Right lung (tissue), 10 donors: ENCODE results near the gene FRMPD4. TPM values are rescaled to one million over a fixed set of nuclear protein-coding genes. Genes with fewer than 3 reads are reported as not detected.
A peak's percentile ranks its signal among the peaks of the same experiment; 100 is the strongest.
"Not testable (repeated sequence)": the region's sequence is repeated elsewhere in the genome, so short reads cannot be mapped to it uniquely, and the experiment has no call there.

Experiments used
- DNase-seq, 2 donors: peaks; one replicate each; pipeline ENCODE4 v3.0.0-alpha.2; 2013
- long read RNA-seq, 8 donors: transcript quantifications; one replicate each; lab custom pipeline, GENCODE V29; 2026
- polyA plus RNA-seq, 5 donors: library from polyadenylated mRNA; unstranded; fragments of 120-200 nt; gene quantifications; one replicate each; pipeline versions ENCODE4 v1.2.1 to v1.2.3, GENCODE V29; 2013; ENCODE audit warnings: inconsistent platforms in 1 of 5, low replicate concordance in 1 of 5; ENCODE audit not compliant: insufficient read length in 5 of 5, insufficient read depth in 1 of 5

FRMPD4 gene
- 1 to 10 TPM in 1 of 5 donors, under 1 TPM in 4; 0.40 to 1.2 (median 0.76) TPM for polyA plus RNA-seq
- long read RNA-seq, donor 1: 0 reads
- long read RNA-seq, donor 2: 0 reads
- long read RNA-seq, donor 3: 0 reads
- long read RNA-seq, donor 4: 0 reads
- long read RNA-seq, donor 5: 0 reads
- long read RNA-seq, donor 6: 0 reads
- long read RNA-seq, donor 7: 0 reads
- long read RNA-seq, donor 8: 0 reads

GRCh38 chrX:12138361-12139313, at the start of gene FRMPD4:
TSS of gene FRMPD4 (plus strand) at chrX:12138473. CDS start at chrX:12138972, 499 bp downstream.
- no peak for DNase-seq

GRCh38 chrX:12089740-12090139, 48.5 kb upstream of the FRMPD4 start:
- DNase-seq: no peak

GRCh38 chrX:12113321-12113720, 25.0 kb upstream of the FRMPD4 start:
- no peak for DNase-seq

GRCh38 chrX:12115377-12115776, 22.9 kb upstream of the FRMPD4 start:
- DNase-seq: no peak

GRCh38 chrX:12118134-12118533, 20.1 kb upstream of the FRMPD4 start:
- no peak for DNase-seq

GRCh38 chrX:12128017-12128416, 10.3 kb upstream of the FRMPD4 start:
- DNase-seq: no peak

- no peak for DNase-seq
These were observed 317 bp upstream of the FRMPD4 start for GRCh38 chrX:12137951-12138360.

GRCh38 chrX:12139934-12140611, 1.8 kb downstream of the FRMPD4 start:
- DNase-seq: no peak

- no peak for DNase-seq
These were observed 3.2 kb downstream of the FRMPD4 start for GRCh38 chrX:12141511-12141910.

GRCh38 chrX:12142661-12143060, 4.4 kb downstream of the FRMPD4 start:
- DNase-seq: no peak

GRCh38 chrX:12145402-12145801, 7.1 kb downstream of the FRMPD4 start:
- no peak for DNase-seq

GRCh38 chrX:12149670-12150407, 11.6 kb downstream of the FRMPD4 start:
- no peak for DNase-seq

GRCh38 chrX:12153317-12153716, 15.0 kb downstream of the FRMPD4 start:
- DNase-seq: no peak

GRCh38 chrX:12153741-12154140, 15.5 kb downstream of the FRMPD4 start:
- DNase-seq: peak; percentile 20 to 34

- DNase-seq: no peak
These were observed 21.5 kb downstream of the FRMPD4 start for GRCh38 chrX:12159799-12160198.

- no peak for DNase-seq
These were observed 24.1 kb downstream of the FRMPD4 start for GRCh38 chrX:12162420-12162819.

- DNase-seq: not testable (repeated sequence)
These were observed 25.9 kb downstream of the FRMPD4 start for GRCh38 chrX:12164180-12164579.

- no peak for DNase-seq
These were observed 32.5 kb downstream of the FRMPD4 start for GRCh38 chrX:12170755-12171154.

GRCh38 chrX:12174358-12174757, 36.1 kb downstream of the FRMPD4 start:
- no peak for DNase-seq

GRCh38 chrX:12197030-12197429, 58.8 kb downstream of the FRMPD4 start:
- no peak for DNase-seq

GRCh38 chrX:12206413-12206812, 68.1 kb downstream of the FRMPD4 start:
- no peak for DNase-seq
